Measurements from ENCODE around the gene LCN12. TPM values are rescaled to one million over a fixed set of nuclear protein-coding genes. Genes with fewer than 3 reads are reported as not detected.

LCN12 gene
- polyA plus RNA-seq, 1 donor (not counting 4 experiments of a cell fraction or from before 2014, with no cell fraction given) = not detected

DNA sequence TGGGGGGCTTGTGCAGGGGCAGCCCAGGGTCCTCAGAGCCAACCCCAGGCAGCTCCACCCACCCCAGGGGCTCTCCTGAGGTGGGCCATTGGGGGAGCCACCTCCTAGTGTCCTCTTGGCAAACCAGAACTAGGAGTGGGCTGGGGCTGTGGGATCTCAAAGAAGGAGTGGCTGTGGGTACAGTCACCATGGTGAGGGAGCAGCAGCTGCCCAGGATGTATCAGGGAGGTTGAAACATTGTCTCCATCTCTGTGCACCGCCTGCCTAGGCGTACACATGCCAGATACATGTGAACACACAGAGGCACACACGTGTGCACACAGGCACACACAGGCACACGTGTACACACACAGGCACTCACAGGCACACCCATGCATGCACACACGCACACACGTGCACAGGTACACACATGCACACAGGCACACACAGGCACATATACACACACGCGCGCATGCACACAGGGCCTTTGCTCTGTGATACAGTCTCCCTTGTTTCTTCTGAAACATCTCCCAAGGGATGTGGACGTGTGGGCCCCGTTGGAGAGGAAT lies 10.7 kb downstream of the LCN12 start:
- Histone ChIP-seq H3K27me3 (ENCODE audit: control insufficient read depth, extremely low read depth, insufficient read depth, low read length) (peaks cover 5% of the 10 kb centered on the region), H3K4me3 (ENCODE audit: control insufficient read depth in 2 of 3, extremely low read depth in 1 of 3, insufficient read depth in 2 of 3, low read depth in 1 of 3, low read length in 3 of 3) (no peak overlapping the region), H3K9me3 (ENCODE audit: control insufficient read depth, low read depth, low read length) (no peaks in the 10 kb centered on the region), H3K4me2 (ENCODE audit: control insufficient read depth, extremely low read depth, insufficient read depth, low read depth, low read length) (no peak overlapping the region), H2AFZ (ENCODE audit: control insufficient read depth, low read length) (no peak overlapping the region), H3K9ac (ENCODE audit: control insufficient read depth, extremely low read depth, insufficient read depth, low read length) (no peak overlapping the region), H3K36me3 (ENCODE audit: control insufficient read depth in 2 of 2, extremely low read depth in 1 of 2, insufficient read depth in 2 of 2, low read length in 2 of 2) (no peaks in the 10 kb centered on the region), H3K27ac (ENCODE audit: control insufficient read depth, insufficient read depth, low read length) (no peak overlapping the region), H3K9me1 (ENCODE audit: control insufficient read depth, extremely low read depth, insufficient read depth, low read length) (no peaks in the 10 kb centered on the region), H3K4me1 (ENCODE audit: control insufficient read depth, extremely low read depth, insufficient read depth, low read length) (peaks cover 8% of the 10 kb centered on the region), H4K20me1 (ENCODE audit: control insufficient read depth, extremely low read depth, insufficient read depth, low read length) (no peaks in the 10 kb centered on the region), H3K79me2 (ENCODE audit: control insufficient read depth, insufficient read depth, low read length) (no peaks in the 10 kb centered on the region)
- dilution Hi-C loops (cut with MboI; ENCODE audit: extremely low pct_ligation_motif_present, low sequenced_read_pairs) = no loop called here
- TF ChIP-seq, protein P1, sequence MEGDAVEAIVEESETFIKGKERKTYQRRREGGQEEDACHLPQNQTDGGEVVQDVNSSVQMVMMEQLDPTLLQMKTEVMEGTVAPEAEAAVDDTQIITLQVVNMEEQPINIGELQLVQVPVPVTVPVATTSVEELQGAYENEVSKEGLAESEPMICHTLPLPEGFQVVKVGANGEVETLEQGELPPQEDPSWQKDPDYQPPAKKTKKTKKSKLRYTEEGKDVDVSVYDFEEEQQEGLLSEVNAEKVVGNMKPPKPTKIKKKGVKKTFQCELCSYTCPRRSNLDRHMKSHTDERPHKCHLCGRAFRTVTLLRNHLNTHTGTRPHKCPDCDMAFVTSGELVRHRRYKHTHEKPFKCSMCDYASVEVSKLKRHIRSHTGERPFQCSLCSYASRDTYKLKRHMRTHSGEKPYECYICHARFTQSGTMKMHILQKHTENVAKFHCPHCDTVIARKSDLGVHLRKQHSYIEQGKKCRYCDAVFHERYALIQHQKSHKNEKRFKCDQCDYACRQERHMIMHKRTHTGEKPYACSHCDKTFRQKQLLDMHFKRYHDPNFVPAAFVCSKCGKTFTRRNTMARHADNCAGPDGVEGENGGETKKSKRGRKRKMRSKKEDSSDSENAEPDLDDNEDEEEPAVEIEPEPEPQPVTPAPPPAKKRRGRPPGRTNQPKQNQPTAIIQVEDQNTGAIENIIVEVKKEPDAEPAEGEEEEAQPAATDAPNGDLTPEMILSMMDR (optimal IDR thresholded peaks at IDR 0.05 in 1 of 3, IDR thresholded peaks at IDR 0.05 in 1 of 3, conservative IDR thresholded peaks at IDR 0.05 in 1 of 3; ENCODE audit: extremely low read depth in 1 of 3, insufficient read depth in 2 of 3, low read length in 3 of 3) = no peak
- DNase-seq (ENCODE audit: low read depth, low spot score) (no peak), FAIRE-seq (no peak)

DNA sequence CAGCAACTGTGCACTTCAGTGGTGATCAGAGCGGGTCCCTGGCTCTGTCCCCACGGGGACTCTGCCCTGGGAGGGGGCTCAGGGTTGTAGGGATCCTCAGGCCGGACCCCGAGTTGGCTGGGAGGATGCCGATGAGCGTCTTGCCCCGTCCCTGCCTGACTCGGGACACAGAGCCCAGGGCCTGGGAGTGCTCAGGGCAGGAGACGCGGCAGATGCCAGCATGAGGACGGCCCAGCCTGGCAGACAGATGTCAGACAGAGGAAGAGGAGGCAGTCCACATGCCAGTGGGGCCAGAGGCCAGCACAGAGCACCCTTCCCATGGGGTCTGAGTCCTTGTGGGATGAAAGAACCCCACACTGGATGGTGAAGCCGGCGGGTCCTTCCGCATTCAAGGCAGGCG lies 11.3 kb downstream of the LCN12 start:
- no peaks in the 10 kb centered on the region for H3K9me3 ChIP-seq (ENCODE audit: control insufficient read depth, low read depth, low read length)
- no peak overlapping the region for H3K4me3 ChIP-seq (ENCODE audit: control insufficient read depth in 2 of 3, extremely low read depth in 1 of 3, insufficient read depth in 2 of 3, low read depth in 1 of 3, low read length in 3 of 3)
- no peaks in the 10 kb centered on the region for H3K36me3 ChIP-seq (ENCODE audit: control insufficient read depth in 2 of 2, extremely low read depth in 1 of 2, insufficient read depth in 2 of 2, low read length in 2 of 2)
- H3K4me2 ChIP-seq (ENCODE audit: control insufficient read depth, extremely low read depth, insufficient read depth, low read depth, low read length) = no peak overlapping the region
- H3K27ac ChIP-seq (ENCODE audit: control insufficient read depth, insufficient read depth, low read length) = no peak overlapping the region
- H2AFZ ChIP-seq (ENCODE audit: control insufficient read depth, low read length) = no peak overlapping the region
- no peaks in the 10 kb centered on the region for H3K27me3 ChIP-seq (ENCODE audit: control insufficient read depth, extremely low read depth, insufficient read depth, low read length)
- H4K20me1 ChIP-seq (ENCODE audit: control insufficient read depth, extremely low read depth, insufficient read depth, low read length) = no peaks in the 10 kb centered on the region
- no peak for FAIRE-seq
- dilution Hi-C loops (cut with MboI; ENCODE audit: extremely low pct_ligation_motif_present, low sequenced_read_pairs) = no loop called here
- TF ChIP-seq, protein P1 (optimal IDR thresholded peaks at IDR 0.05 in 1 of 3, IDR thresholded peaks at IDR 0.05 in 1 of 3, conservative IDR thresholded peaks at IDR 0.05 in 1 of 3; ENCODE audit: extremely low read depth in 1 of 3, insufficient read depth in 2 of 3, low read length in 3 of 3) = no peak
- TF ChIP-seq EZH2 (IDR thresholded peaks at IDR 0.05; ENCODE audit: low read length) = no peak
- peaks cover 8% of the 10 kb centered on the region for H3K4me1 ChIP-seq (ENCODE audit: control insufficient read depth, extremely low read depth, insufficient read depth, low read length)
- H3K9me1 ChIP-seq (ENCODE audit: control insufficient read depth, extremely low read depth, insufficient read depth, low read length) = no peaks in the 10 kb centered on the region
- no peaks in the 10 kb centered on the region for H3K79me2 ChIP-seq (ENCODE audit: control insufficient read depth, insufficient read depth, low read length)
- no peak for DNase-seq (ENCODE audit: low read depth, low spot score)
- no peak overlapping the region for H3K9ac ChIP-seq (ENCODE audit: control insufficient read depth, extremely low read depth, insufficient read depth, low read length)
